Endothelial cell of umbilical vein (primary cell): Measurements from ENCODE around the gene CCDC102B. TPM values are rescaled to one million over a fixed set of nuclear protein-coding genes. Genes with fewer than 3 reads are reported as not detected.
"Not testable (repeated sequence)": the region's sequence is repeated elsewhere in the genome, so short reads cannot be mapped to it uniquely, and the experiment has no call there.

Source experiments
- BruUV-seq: library from RNA; stranded (reverse); fragments of 400-500 nt; replicated peaks from 2 replicates; lab custom pipeline; 2021; lab: Mats Ljungman, UMichigan
- CTCF ChIA-PET: fragments of 300-600, 350-600 bp; sonication (Branson Sonifier 250); formaldehyde crosslinking; loops from one replicate; lab custom pipeline; 2021; ENCODE audit warnings: antibody characterized with exemption, inconsistent platforms; lab: Charles Lee
- POLR2A ChIA-PET: fragments of 300-600, 350-600 bp; sonication (Branson Sonifier 250); formaldehyde crosslinking; loops from one replicate; lab custom pipeline; 2021; ENCODE audit warnings: antibody characterized with exemption, inconsistent platforms; lab: Charles Lee
- DNase-seq: peaks from one replicate; pipeline ENCODE4 v3.0.0-alpha.2; 2011; ENCODE audit warnings: low read depth, low spot score
- FAIRE-seq: peaks from 2 replicates; lab custom pipeline; 2011; peaks lifted over from hg19 to GRCh38; lab: Jason Lieb, UNC
- H2AFZ ChIP-seq: 2 replicates; pipeline ENCODE4 v1.6.0; 2012; ENCODE audit warnings: low read depth, low read length, control low read depth, inconsistent platforms
- H3K27ac ChIP-seq: 2 replicates; pipeline ENCODE4 v1.5.1; 2011; ENCODE audit warnings: low read depth, mild to moderate bottlenecking, control low read depth, low read length, moderate library complexity; ENCODE audit not compliant: insufficient read depth
- H3K27me3 ChIP-seq, 2 experiments: 2 replicates each; pipeline versions ENCODE4 v1.6.0 to v1.6.1; 2011; ENCODE audit warnings: low read length in 2 of 2, mixed read lengths in 1 of 2; ENCODE audit not compliant: control insufficient read depth in 2 of 2, insufficient read depth in 2 of 2
- H3K36me3 ChIP-seq, 2 experiments: 2 replicates in 1 of 2; 3 replicates in 1 of 2; pipeline ENCODE4 v1.5.1; 2011; ENCODE audit warnings: low read length in 2 of 2, mild to moderate bottlenecking in 1 of 2, moderate library complexity in 1 of 2; ENCODE audit not compliant: control insufficient read depth in 2 of 2, insufficient read depth in 2 of 2; ENCODE audit errors: extremely low read depth in 1 of 2
- H3K4me1 ChIP-seq: 3 replicates; pipeline ENCODE4 v1.5.1; 2011; ENCODE audit warnings: mild to moderate bottlenecking, low read length; ENCODE audit not compliant: control insufficient read depth, insufficient read depth; ENCODE audit errors: extremely low read depth
- H3K4me2 ChIP-seq: 2 replicates; pipeline ENCODE4 v1.6.1; 2011; ENCODE audit warnings: low read length, control low read depth, mixed read lengths; ENCODE audit not compliant: insufficient read depth
- H3K4me3 ChIP-seq, 3 experiments: fragments of 200-600 bp in 1 of 3; sonication (generic), shearing (Covaris generic) in 1 of 3; replicated peaks in 1 of 3; 2 replicates each; pipeline ENCODE4 v1.5.1; 2011 to 2016; ENCODE audit warnings: control low read depth in 3 of 3, low read length in 3 of 3, mild to moderate bottlenecking in 2 of 3, inconsistent platforms in 1 of 3, low read depth in 1 of 3, moderate library complexity in 1 of 3; ENCODE audit not compliant: insufficient read depth in 1 of 3
- H3K79me2 ChIP-seq: 2 replicates; pipeline ENCODE4 v1.6.0; 2012; ENCODE audit warnings: low read length, inconsistent platforms; ENCODE audit not compliant: control insufficient read depth, insufficient read depth
- H3K9ac ChIP-seq: replicated peaks from 2 replicates; pipeline ENCODE3; 2011; ENCODE audit warnings: low read length, control low read depth; ENCODE audit not compliant: insufficient read depth; ENCODE audit errors: extremely low read depth
- H3K9me1 ChIP-seq: replicated peaks from 3 replicates; pipeline ENCODE4 v1.6.0; 2011; ENCODE audit warnings: mild to moderate bottlenecking, low read length; ENCODE audit not compliant: control insufficient read depth, insufficient read depth; ENCODE audit errors: extremely low read depth
- H3K9me3 ChIP-seq: replicated peaks from 2 replicates; pipeline ENCODE4 v1.5.1; 2012; ENCODE audit warnings: low read length, inconsistent platforms; ENCODE audit not compliant: control insufficient read depth, insufficient read depth
- H4K20me1 ChIP-seq: replicated peaks from 2 replicates; pipeline ENCODE3; 2011; ENCODE audit warnings: mild to moderate bottlenecking, low read length; ENCODE audit not compliant: control insufficient read depth, insufficient read depth; ENCODE audit errors: extremely low read depth
- CTCF ChIP-seq, 2 donors: IDR thresholded peaks; 1 replicate in 1 of 2; 2 replicates in 1 of 2; pipeline ENCODE4 v1.5.1; 2011; ENCODE audit warnings: low read length in 2 of 2, mild to moderate bottlenecking in 2 of 2, moderate library complexity in 2 of 2, control low read depth in 1 of 2, inconsistent platforms in 1 of 2, low read depth in 1 of 2; ENCODE audit not compliant: insufficient read depth in 1 of 2; ENCODE audit errors: extremely low read depth in 1 of 2
- EZH2 ChIP-seq: IDR thresholded peaks from 2 replicates; pipeline ENCODE4 v1.6.1; 2012; ENCODE audit warnings: borderline replicate concordance, low read depth, mild to moderate bottlenecking, moderate library complexity, low read length, inconsistent platforms; ENCODE audit not compliant: severe bottlenecking
- FOS ChIP-seq: IDR thresholded peaks from 2 replicates; pipeline ENCODE4 v1.6.1; 2011; ENCODE audit warnings: mild to moderate bottlenecking, low read length, moderate library complexity, borderline replicate concordance; ENCODE audit not compliant: insufficient read depth
- GATA2 ChIP-seq: IDR thresholded peaks from 2 replicates; pipeline ENCODE4 v1.7.0; 2011; ENCODE audit warnings: low read depth, mild to moderate bottlenecking, moderate library complexity, mixed read lengths, low read length; ENCODE audit not compliant: insufficient read length, insufficient read depth
- JUN ChIP-seq: IDR thresholded peaks from 2 replicates; pipeline ENCODE4 v1.6.1; 2011; ENCODE audit warnings: borderline replicate concordance, low read depth; ENCODE audit not compliant: insufficient read length, insufficient read depth
- MYC ChIP-seq: IDR thresholded peaks from one replicate; pipeline ENCODE4 v1.6.1; 2011; ENCODE audit warnings: mild to moderate bottlenecking, low read depth, low read length
- POLR2A ChIP-seq: IDR thresholded peaks from 2 replicates; pipeline ENCODE4 v1.6.1; 2012; ENCODE audit warnings: low read depth, mild to moderate bottlenecking, control low read depth, low read length
- dilution Hi-C: fragments of 300-500 bp; cut with MboI; formaldehyde crosslinking; loops from one replicate; pipeline ENCODE4 v1.15.0; 2019; ENCODE audit warnings: low sequenced_read_pairs; ENCODE audit not compliant: extremely low pct_ligation_motif_present
- intact Hi-C: fragments of 100-400 bp; cut with micrococcal nuclease; formaldehyde crosslinking; loops from one replicate; pipeline ENCODE4 v1.10.0; 2022
- polyA plus RNA-seq, 4 experiments: library from polyadenylated mRNA; depleted of rRNA in 3 of 4; stranded (reverse) in 3 of 4; unstranded in 1 of 4; fragments of >200 nt; gene quantifications; 2 replicates each; pipeline versions ENCODE4 v1.2.1 to v1.2.3, GENCODE V29; 2011 to 2012; ENCODE audit warnings: missing spikeins in 1 of 4
- total RNA-seq: library from RNA; stranded (reverse); gene quantifications from 2 replicates; pipeline ENCODE4 v1.2.3, GENCODE V29; 2021

The CCDC102B gene
- total and polyA plus RNA-seq, 2 donors (not counting 3 experiments of a cell fraction or from before 2014, with no cell fraction given), result 0.21 to 0.62 TPM

DNA sequence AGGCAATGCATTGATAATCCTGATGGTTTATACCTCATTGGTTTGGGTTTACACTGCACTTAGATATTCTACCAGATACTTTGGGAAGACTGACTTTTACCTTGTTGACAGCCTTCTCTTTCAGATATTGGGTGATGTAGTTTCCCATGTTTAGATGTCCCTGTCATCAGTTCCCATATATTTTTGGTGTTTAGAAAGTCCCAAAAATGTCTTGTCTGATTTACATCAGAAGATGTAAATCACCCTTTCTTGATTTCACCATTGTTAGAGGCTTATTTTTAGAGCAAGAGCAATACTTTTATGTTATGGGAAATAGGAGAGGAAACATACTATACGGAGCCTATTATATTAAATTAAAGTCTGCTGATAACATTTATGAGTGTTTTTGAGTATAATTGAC is 14.4 kb upstream of the CCDC102B start:
- intact Hi-C loops, result no loop called here
- BruUV-seq, result no TSS peak
- H3K79me2 ChIP-seq, result no peaks in the 10 kb centered on the region
- no peaks in the 10 kb centered on the region for H3K9me1 ChIP-seq
- no peaks in the 10 kb centered on the region for H3K27me3 ChIP-seq
- no peak overlapping the region for H3K9ac ChIP-seq
- dilution Hi-C loops, result no loop called here
- TF ChIP-seq FOS, result no peak
- no peak for TF ChIP-seq EZH2
- TF ChIP-seq JUN, result no peak
- no peaks in the 10 kb centered on the region for H3K4me1 ChIP-seq
- H3K4me2 ChIP-seq, result no peak overlapping the region
- no peaks in the 10 kb centered on the region for H3K9me3 ChIP-seq
- H3K27ac ChIP-seq, result no peak overlapping the region
- DNase-seq (no peak), FAIRE-seq (no peak)
- ChIA-PET POLR2A (no interaction called here), CTCF (no interaction called here)
- H4K20me1 ChIP-seq, result no peaks in the 10 kb centered on the region
- H3K36me3 ChIP-seq, result no peaks in the 10 kb centered on the region
- H3K4me3 ChIP-seq, result no peak overlapping the region
- H2AFZ ChIP-seq, result no peak overlapping the region

GRCh38 chr18:68784071-68784470 is 13.8 kb upstream of the CCDC102B start:
- dilution Hi-C loops, result no loop called here

GRCh38 chr18:68790290-68790689 is 7.6 kb upstream of the CCDC102B start:
- BruUV-seq, H2AFZ ChIP-seq, FAIRE-seq, DNase-seq, H3K9ac ChIP-seq, H3K79me2 ChIP-seq, intact Hi-C loops, H3K27me3 ChIP-seq, CTCF ChIA-PET, H4K20me1 ChIP-seq, H3K4me1 ChIP-seq, H3K9me1 ChIP-seq, POLR2A ChIA-PET, H3K27ac ChIP-seq, H3K9me3 ChIP-seq, dilution Hi-C loops, H3K4me2 ChIP-seq, H3K36me3 ChIP-seq, H3K4me3 ChIP-seq: not testable (repeated sequence)

More at GRCh38 chr18:68784071-68784470, 13.8 kb upstream of the CCDC102B start:
- H3K9ac ChIP-seq, result no peak overlapping the region
- TF ChIP-seq JUN (no peak), FOS (no peak), MYC (no peak), CTCF (IDR thresholded peaks at IDR 0.05; ENCODE audit: extremely low read depth in 1 of 2, insufficient read depth in 1 of 2, low read depth in 1 of 2, low read length in 2 of 2) (no peak), GATA2 (no peak), POLR2A (no peak)
- ChIA-PET POLR2A (no interaction called here), CTCF (no interaction called here)
- no peaks in the 10 kb centered on the region for H3K36me3 ChIP-seq
- no peaks in the 10 kb centered on the region for H4K20me1 ChIP-seq
- FAIRE-seq (no peak), DNase-seq (no peak)
- no peaks in the 10 kb centered on the region for H3K9me1 ChIP-seq
- H3K9me3 ChIP-seq, result no peaks in the 10 kb centered on the region
- H3K4me2 ChIP-seq, result no peak overlapping the region
- BruUV-seq, result no TSS peak
- H3K27ac ChIP-seq, result no peak overlapping the region
- no peak overlapping the region for H3K4me3 ChIP-seq
- no peaks in the 10 kb centered on the region for H3K79me2 ChIP-seq
- no peaks in the 10 kb centered on the region for H3K27me3 ChIP-seq
- intact Hi-C loops, result no loop called here
- H3K4me1 ChIP-seq, result no peaks in the 10 kb centered on the region
- no peak overlapping the region for H2AFZ ChIP-seq
